Breast epithelium (tissue), 4 donors: ENCODE measurements around the gene LIPE. TPM values are rescaled to one million over a fixed set of nuclear protein-coding genes. Genes with fewer than 3 reads are reported as not detected.

Source experiments
- DNase-seq, 2 donors: peaks; one replicate each; pipeline ENCODE4 v3.0.0-alpha.2; 2019; ENCODE audit warnings: low spot score in 2 of 2
- H3K27ac ChIP-seq, 2 donors: fragments of 200-600 bp; sonication (generic) in 1 of 2; one replicate each; pipeline ENCODE4 v1.5.1; 2016 to 2019; ENCODE audit warnings: mild to moderate bottlenecking in 1 of 2
- H3K27me3 ChIP-seq, 2 donors: fragments of 200-600 bp; sonication (generic) in 1 of 2; one replicate each; pipeline versions ENCODE4 v1.5.1 to v1.6.0; 2017 to 2019; ENCODE audit warnings: control low read depth in 1 of 2, mild to moderate bottlenecking in 1 of 2
- H3K36me3 ChIP-seq: fragments of 200-600 bp; one replicate; pipeline ENCODE4 v1.5.1; 2019
- H3K4me1 ChIP-seq, 2 donors: fragments of 200-600 bp; sonication (generic); one replicate each; pipeline ENCODE4 v1.5.1; 2016 to 2019; ENCODE audit warnings: control low read depth in 1 of 2
- H3K4me3 ChIP-seq, 3 donors: fragments of 200-600 bp; sonication (generic); 1 replicate in 2 of 3; 2 replicates in 1 of 3; pipeline ENCODE4 v1.5.1; 2016 to 2019; ENCODE audit warnings: mild to moderate bottlenecking in 3 of 3, moderate library complexity in 2 of 3
- H3K9me3 ChIP-seq, 2 donors: fragments of 200-600 bp; sonication (generic) in 1 of 2; one replicate each; pipeline ENCODE4 v1.5.1; 2016 to 2019; ENCODE audit warnings: control low read depth in 1 of 2
- POLR2A ChIP-seq: fragments of 450-650 bp; IDR thresholded peaks from one replicate; pipeline ENCODE4 v1.6.1; 2016; ENCODE audit warnings: antibody characterized with exemption, mild to moderate bottlenecking, moderate library complexity
- POLR2AphosphoS5 ChIP-seq, 3 donors: sonication (generic); formaldehyde crosslinking; IDR thresholded peaks; one replicate each; pipeline ENCODE4 v1.6.1; 2017; ENCODE audit warnings: antibody characterized with exemption in 3 of 3
- intact Hi-C: fragments of 100-400 bp; cut with DNase I; formaldehyde crosslinking; loops from one replicate; pipeline ENCODE4 v1.15.1; 2023; ENCODE audit warnings: low total_unique reads
- total RNA-seq, 3 donors: library from RNA; depleted of rRNA; stranded (reverse); fragments of >200 nt; gene quantifications; one replicate each; pipeline ENCODE4 v1.1.0, GENCODE V29; 2016
- TF ChIP-seq, protein P1 (sequence below), 3 donors: fragments of 450-650 bp; IDR thresholded peaks; one replicate each; pipeline ENCODE4 v1.5.1; 2016 to 2017; ENCODE audit warnings: antibody characterized with exemption in 3 of 3, mild to moderate bottlenecking in 3 of 3, moderate library complexity in 3 of 3

The LIPE gene
- total RNA-seq, 3 donors from 2014 or later, result 152 to 1,550 (median 380) TPM

DNA sequence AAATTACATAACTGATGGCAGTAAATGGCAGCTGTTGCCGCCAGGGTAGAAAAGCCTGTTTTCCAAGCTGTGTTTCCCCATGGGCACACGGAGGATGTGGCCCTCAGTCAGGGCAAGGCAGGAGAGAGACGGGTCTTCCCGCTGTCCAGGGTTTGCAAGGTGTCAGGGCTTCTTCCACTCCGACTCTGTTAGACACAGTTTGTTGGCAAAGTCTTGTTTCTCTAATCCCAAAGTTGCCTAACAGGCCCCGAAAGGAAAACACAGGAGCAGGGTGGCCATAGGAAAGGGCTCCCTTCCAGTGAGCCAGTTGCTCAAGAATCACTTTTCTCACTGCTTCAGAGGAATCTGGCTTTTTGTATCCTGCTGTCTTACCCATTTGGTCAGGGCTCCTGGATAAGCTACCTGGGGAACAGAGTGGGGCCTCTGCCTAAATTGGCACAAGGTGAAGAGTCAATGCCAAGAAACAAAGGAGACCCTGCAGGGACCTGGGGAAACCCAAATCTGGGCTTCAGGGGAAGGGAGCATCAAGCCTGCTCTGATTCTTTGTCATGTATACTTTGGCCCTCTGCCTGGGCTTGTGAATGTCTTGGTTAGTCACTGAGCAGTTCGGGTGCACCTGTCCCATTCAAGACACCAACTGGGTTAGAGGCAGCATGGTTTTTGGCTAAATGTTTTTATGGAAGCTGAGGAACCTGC is 44.5 kb upstream of the LIPE start:
- intact Hi-C loops, result no loop called here

DNA sequence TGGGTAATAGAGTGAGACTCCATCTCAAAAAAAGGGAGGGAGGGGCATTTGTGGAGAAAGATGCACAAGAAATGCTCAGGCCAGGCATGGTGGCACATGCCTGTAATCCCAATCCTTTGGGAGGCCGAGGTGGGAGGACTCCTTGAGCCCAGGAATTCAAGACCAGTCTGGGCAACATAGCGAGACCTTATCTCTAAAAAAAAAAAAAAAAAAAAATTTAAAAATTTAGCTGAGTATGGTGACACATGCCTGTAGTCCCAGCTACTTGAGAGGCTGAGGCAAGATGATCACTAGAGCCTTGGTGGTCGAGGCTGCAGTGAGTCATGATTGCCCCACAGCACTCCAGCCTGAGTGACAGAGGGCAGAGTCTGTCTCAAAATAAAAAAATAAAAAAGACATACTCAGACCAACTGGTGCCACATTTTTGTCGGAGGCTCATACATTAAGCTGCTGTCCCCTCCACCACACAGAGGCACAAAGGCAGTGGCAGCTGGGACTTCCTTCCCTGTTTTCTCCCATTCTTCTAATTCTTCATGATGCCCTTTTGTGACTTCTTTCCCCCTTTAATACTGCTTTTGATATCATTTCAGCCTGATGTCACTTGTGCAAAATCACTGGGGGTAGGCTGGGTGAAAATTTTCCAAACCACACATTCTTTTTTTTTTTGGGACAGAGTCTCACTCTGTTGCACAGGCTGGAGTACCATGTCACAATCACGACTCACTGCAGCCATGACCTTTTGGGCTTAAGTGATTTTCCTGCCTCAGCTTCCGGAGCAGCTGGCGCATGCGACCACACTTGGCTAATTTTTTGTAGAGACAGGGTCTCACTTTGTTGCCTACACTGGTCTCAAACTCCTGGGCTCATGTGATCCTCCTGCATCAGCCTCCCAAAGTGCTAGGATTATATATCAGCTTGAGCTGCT is 42.4 kb upstream of the LIPE start:
- Histone ChIP-seq H3K27me3 (no peaks in the 10 kb centered on the region), H3K27ac (no peak overlapping the region), H3K4me1 (no peaks in the 10 kb centered on the region), H3K9me3 (no peaks in the 10 kb centered on the region), H3K36me3 (no peaks in the 10 kb centered on the region), H3K4me3 (no peak overlapping the region)
- intact Hi-C loops, result no loop called here
- TF ChIP-seq POLR2AphosphoS5 (IDR thresholded peaks at IDR 0.05), result no peak
- TF ChIP-seq, protein P1, sequence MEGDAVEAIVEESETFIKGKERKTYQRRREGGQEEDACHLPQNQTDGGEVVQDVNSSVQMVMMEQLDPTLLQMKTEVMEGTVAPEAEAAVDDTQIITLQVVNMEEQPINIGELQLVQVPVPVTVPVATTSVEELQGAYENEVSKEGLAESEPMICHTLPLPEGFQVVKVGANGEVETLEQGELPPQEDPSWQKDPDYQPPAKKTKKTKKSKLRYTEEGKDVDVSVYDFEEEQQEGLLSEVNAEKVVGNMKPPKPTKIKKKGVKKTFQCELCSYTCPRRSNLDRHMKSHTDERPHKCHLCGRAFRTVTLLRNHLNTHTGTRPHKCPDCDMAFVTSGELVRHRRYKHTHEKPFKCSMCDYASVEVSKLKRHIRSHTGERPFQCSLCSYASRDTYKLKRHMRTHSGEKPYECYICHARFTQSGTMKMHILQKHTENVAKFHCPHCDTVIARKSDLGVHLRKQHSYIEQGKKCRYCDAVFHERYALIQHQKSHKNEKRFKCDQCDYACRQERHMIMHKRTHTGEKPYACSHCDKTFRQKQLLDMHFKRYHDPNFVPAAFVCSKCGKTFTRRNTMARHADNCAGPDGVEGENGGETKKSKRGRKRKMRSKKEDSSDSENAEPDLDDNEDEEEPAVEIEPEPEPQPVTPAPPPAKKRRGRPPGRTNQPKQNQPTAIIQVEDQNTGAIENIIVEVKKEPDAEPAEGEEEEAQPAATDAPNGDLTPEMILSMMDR (IDR thresholded peaks at IDR 0.05), result no peak
- no peak for TF ChIP-seq POLR2A
- no peak for DNase-seq

More for the DNA sequence above, 44.5 kb upstream of the LIPE start:
- TF ChIP-seq, protein P1 (IDR thresholded peaks at IDR 0.05), result peak in 1 of 3 donors; percentile 7
- TF ChIP-seq POLR2AphosphoS5 (IDR thresholded peaks at IDR 0.05), result peak in 2 of 3 donors; percentile 20 to 26
- TF ChIP-seq POLR2A, result no peak
- Histone ChIP-seq H3K36me3 (no peaks in the 10 kb centered on the region), H3K27ac (peak overlapping the region; percentile 74 to 86), H3K9me3 (no peaks in the 10 kb centered on the region), H3K4me1 (no peaks in the 10 kb centered on the region), H3K4me3 (no peak overlapping the region), H3K27me3 (no peaks in the 10 kb centered on the region)
- DNase-seq, result peak; percentile 66 to 68

DNA sequence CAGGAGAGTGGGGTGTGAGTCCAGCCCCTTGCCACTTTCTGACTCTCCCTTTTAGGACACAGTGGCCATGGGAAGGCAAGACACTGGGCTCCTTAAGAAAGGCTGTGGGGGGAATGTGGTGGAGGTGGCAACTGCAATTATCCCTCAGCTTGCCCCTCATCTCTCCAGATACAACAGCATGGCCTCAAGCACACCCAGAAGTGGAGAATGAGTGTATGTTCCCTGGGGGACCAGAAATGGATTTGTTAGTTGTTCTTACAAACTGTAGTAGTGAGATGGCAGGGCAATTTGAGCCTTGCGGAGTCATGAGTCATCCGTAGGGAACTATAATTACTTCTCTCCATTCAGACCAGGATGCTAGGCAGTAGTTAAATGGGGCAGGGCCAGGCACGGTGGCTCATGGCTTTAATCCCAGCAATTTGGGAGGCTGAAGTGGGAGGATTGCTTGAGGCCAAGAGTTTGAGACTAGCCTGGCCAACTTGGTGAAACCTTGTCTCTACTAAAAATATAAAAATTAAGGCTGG is 41.1 kb upstream of the LIPE start:
- TF ChIP-seq POLR2AphosphoS5 (IDR thresholded peaks at IDR 0.05), result no peak
- TF ChIP-seq, protein P1 (IDR thresholded peaks at IDR 0.05), result no peak
- TF ChIP-seq POLR2A, result no peak

DNA sequence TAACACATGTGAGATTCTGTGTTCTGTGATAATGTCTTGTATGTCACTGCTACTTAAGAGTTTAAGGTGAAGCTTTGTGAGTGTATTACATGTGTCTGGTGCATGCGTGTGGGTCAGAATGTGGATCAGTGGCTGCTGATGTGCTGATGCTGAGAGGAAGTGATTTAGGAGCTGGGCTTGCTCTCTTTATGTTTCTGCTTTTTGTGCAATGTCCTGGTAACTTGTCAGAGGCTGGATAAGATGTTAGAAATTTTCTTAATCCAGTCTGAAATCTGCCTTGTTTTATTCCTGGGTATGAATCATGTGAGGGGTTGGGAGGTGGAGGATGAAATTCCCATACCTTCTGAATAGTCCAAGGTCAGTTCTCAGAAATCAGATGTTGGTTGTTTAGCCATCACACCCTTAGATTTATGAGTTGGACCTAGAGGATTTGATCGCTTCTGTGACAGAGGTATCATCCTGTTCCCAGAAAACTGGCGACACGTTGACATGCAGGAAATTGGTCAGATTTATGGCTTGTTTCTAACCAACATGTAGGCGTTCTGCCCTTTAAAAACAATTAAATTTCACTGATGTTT is 40.1 kb upstream of the LIPE start:
- Histone ChIP-seq H3K27me3 (no peaks in the 10 kb centered on the region), H3K9me3 (no peaks in the 10 kb centered on the region), H3K36me3 (no peaks in the 10 kb centered on the region), H3K4me1 (no peaks in the 10 kb centered on the region), H3K27ac (peak overlapping the region in 1 of 2 donors; percentile 4), H3K4me3 (no peak overlapping the region)
- TF ChIP-seq POLR2A, result no peak
- no peak for TF ChIP-seq POLR2AphosphoS5 (IDR thresholded peaks at IDR 0.05)
- TF ChIP-seq, protein P1 (IDR thresholded peaks at IDR 0.05), result no peak
- no peak for DNase-seq
- intact Hi-C loops, result no loop called here

More for the DNA sequence above, 41.1 kb upstream of the LIPE start:
- intact Hi-C loops, result no loop called here
- Histone ChIP-seq H3K9me3 (no peaks in the 10 kb centered on the region), H3K4me1 (no peaks in the 10 kb centered on the region), H3K4me3 (no peak overlapping the region), H3K27ac (no peak overlapping the region), H3K36me3 (no peaks in the 10 kb centered on the region), H3K27me3 (no peaks in the 10 kb centered on the region)
- DNase-seq, result no peak
